SU-DHL-6 (cell line): ENCODE measurements around the gene PHPT1.
"Not testable (repeated sequence)": the region's sequence is repeated elsewhere in the genome, so short reads cannot be mapped to it uniquely, and the experiment has no call there.

Experiments used
- H2AFZ ChIP-seq: fragments of 200-600 bp; sonication (generic); 2 replicates; pipeline ENCODE4 v1.6.1; 2014; ENCODE audit warnings: low read depth, mild to moderate bottlenecking, moderate library complexity, mixed read lengths, antibody characterized with exemption, low read length; ENCODE audit not compliant: severe bottlenecking
- H3F3A ChIP-seq: fragments of 200-600 bp; shearing (Covaris generic); 2 replicates; pipeline ENCODE4 v1.6.0; 2016; ENCODE audit warnings: antibody characterized with exemption, mild to moderate bottlenecking; ENCODE audit not compliant: insufficient read depth
- H3K27ac ChIP-seq: fragments of 200-600 bp; sonication (generic); 2 replicates; pipeline ENCODE4 v1.5.1; 2016; ENCODE audit warnings: low read depth, mild to moderate bottlenecking, low read length, moderate library complexity, mixed read lengths
- H3K27me3 ChIP-seq: fragments of 200-600 bp; sonication (generic), shearing (Covaris generic); 2 replicates; pipeline ENCODE4 v1.6.0; 2014; ENCODE audit warnings: mild to moderate bottlenecking, low read length
- H3K36me3 ChIP-seq: fragments of 200-600 bp; sonication (generic); 2 replicates; pipeline ENCODE4 v1.6.1; 2014; ENCODE audit warnings: mild to moderate bottlenecking, low read length, mixed read lengths
- H3K4me2 ChIP-seq: fragments of 300-600, 200-600 bp; shearing (Covaris generic), sonication (generic); 2 replicates; pipeline ENCODE4 v1.6.0; 2014; ENCODE audit warnings: low read length, low read depth, mild to moderate bottlenecking; ENCODE audit not compliant: poor library complexity, severe bottlenecking
- H3K4me3 ChIP-seq: fragments of 200-600 bp; sonication (generic); 2 replicates; pipeline ENCODE4 v1.5.1; 2014; ENCODE audit warnings: antibody characterized with exemption, low read length, mild to moderate bottlenecking, mixed read lengths; ENCODE audit not compliant: insufficient read depth, poor library complexity, severe bottlenecking
- H3K79me2 ChIP-seq: fragments of 200-600 bp; sonication (generic); 2 replicates; pipeline ENCODE4 v1.6.1; 2014; ENCODE audit warnings: mild to moderate bottlenecking, low read length, moderate library complexity; ENCODE audit not compliant: insufficient read depth
- H3K9ac ChIP-seq: fragments of 200-600 bp; sonication (generic); 2 replicates; pipeline ENCODE4 v1.7.0; 2014; ENCODE audit warnings: mild to moderate bottlenecking, low read length
- H3K9me2 ChIP-seq: fragments of 200-600 bp; sonication (generic); replicated peaks from 2 replicates; pipeline ENCODE4 v1.6.1; 2014; ENCODE audit warnings: low read length; ENCODE audit not compliant: insufficient read depth
- H3K9me3 ChIP-seq: fragments of 200-600 bp; sonication (generic); 2 replicates; pipeline ENCODE4 v1.6.1; 2014; ENCODE audit warnings: low read length, mixed read lengths; ENCODE audit not compliant: insufficient read depth
- H4K20me1 ChIP-seq: fragments of 200-600 bp; sonication (generic); 2 replicates; pipeline ENCODE4 v1.6.1; 2014; ENCODE audit warnings: low read depth, mild to moderate bottlenecking, antibody characterized with exemption, low read length, moderate library complexity, mixed read lengths
- EZH2phosphoT487 ChIP-seq: fragments of 200-600 bp; sonication (generic), shearing (Covaris generic); conservative IDR thresholded peaks from 2 replicates; pipeline ENCODE4 v1.6.1; 2018; ENCODE audit warnings: mild to moderate bottlenecking, antibody characterized with exemption, low read length, moderate library complexity, mixed read lengths
- TF ChIP-seq, protein P1 (sequence below): fragments of 200-600 bp; sonication (generic); IDR thresholded peaks from one replicate; pipeline ENCODE4 v1.5.1; 2017; ENCODE audit warnings: antibody characterized with exemption, mild to moderate bottlenecking, low read length, moderate library complexity; ENCODE audit not compliant: insufficient read depth, poor library complexity, severe bottlenecking

Gene PHPT1

GRCh38 chr9:136831002-136831719 is 18.0 kb upstream of the PHPT1 start:
- Histone ChIP-seq H3K9ac (no peak overlapping the region), H3F3A (no peaks in the 10 kb centered on the region), H4K20me1 (no peaks in the 10 kb centered on the region), H3K79me2 (no peaks in the 10 kb centered on the region), H3K9me3 (no peaks in the 10 kb centered on the region), H2AFZ (no peak overlapping the region), H3K27me3 (no peaks in the 10 kb centered on the region), H3K27ac (no peak overlapping the region), H3K4me2 (no peak overlapping the region), H3K4me3 (no peak overlapping the region), H3K36me3 (no peaks in the 10 kb centered on the region), H3K9me2 (no peaks in the 10 kb centered on the region)
- TF ChIP-seq, protein P1, sequence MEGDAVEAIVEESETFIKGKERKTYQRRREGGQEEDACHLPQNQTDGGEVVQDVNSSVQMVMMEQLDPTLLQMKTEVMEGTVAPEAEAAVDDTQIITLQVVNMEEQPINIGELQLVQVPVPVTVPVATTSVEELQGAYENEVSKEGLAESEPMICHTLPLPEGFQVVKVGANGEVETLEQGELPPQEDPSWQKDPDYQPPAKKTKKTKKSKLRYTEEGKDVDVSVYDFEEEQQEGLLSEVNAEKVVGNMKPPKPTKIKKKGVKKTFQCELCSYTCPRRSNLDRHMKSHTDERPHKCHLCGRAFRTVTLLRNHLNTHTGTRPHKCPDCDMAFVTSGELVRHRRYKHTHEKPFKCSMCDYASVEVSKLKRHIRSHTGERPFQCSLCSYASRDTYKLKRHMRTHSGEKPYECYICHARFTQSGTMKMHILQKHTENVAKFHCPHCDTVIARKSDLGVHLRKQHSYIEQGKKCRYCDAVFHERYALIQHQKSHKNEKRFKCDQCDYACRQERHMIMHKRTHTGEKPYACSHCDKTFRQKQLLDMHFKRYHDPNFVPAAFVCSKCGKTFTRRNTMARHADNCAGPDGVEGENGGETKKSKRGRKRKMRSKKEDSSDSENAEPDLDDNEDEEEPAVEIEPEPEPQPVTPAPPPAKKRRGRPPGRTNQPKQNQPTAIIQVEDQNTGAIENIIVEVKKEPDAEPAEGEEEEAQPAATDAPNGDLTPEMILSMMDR = no peak
- TF ChIP-seq EZH2phosphoT487 = no peak

DNA sequence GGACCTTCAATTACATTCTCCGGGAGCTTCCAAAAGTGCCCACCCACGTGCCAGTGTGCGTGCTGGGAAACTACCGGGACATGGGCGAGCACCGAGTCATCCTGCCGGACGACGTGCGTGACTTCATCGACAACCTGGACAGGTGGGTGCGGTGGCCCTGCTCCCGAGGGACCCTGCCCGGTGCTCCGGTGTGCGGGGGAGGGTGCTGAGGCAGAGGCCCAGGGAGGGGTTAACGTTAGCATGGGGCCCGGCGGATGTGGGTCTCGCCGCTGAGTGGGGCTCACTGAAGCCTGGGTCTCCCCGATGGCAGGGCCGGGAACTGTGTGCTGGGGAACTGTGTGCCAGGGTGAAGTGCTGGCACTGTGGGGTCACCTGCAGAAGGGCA is 17.5 kb upstream of the PHPT1 start:
- Histone ChIP-seq H2AFZ (no peak overlapping the region), H3K36me3 (no peaks in the 10 kb centered on the region), H3K9me2 (no peaks in the 10 kb centered on the region), H3K27ac (no peak overlapping the region), H3K27me3 (no peaks in the 10 kb centered on the region), H4K20me1 (no peaks in the 10 kb centered on the region), H3K79me2 (no peaks in the 10 kb centered on the region), H3K9ac (no peak overlapping the region), H3K4me2 (no peak overlapping the region), H3F3A (no peaks in the 10 kb centered on the region), H3K9me3 (no peaks in the 10 kb centered on the region), H3K4me3 (no peak overlapping the region)
- no peak for TF ChIP-seq EZH2phosphoT487
- TF ChIP-seq, protein P1 = no peak

DNA sequence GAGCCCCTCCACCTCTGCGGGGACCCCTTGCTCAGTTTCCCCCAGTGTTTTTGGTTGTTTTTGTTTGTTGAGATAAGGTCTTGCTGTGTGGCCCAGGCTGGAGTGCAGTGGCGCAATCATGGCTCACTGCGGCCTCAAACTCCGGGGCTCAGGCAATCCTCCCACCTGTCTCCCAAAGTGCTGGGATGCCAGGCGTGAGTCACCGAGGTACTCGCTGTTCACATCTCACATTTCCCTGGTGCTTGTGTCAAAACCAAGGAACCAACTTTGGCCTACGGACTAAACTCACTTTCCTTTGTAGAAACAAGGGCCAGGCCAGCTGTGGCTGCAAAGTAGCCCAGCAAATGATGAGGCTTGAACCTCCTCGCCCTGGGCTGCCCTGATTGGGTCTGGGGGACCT is 16.6 kb upstream of the PHPT1 start:
- no peaks in the 10 kb centered on the region for H3K9me3 ChIP-seq
- no peak overlapping the region for H3K9ac ChIP-seq
- no peak overlapping the region for H3K4me2 ChIP-seq
- no peaks in the 10 kb centered on the region for H4K20me1 ChIP-seq
- H3K79me2 ChIP-seq = no peaks in the 10 kb centered on the region
- TF ChIP-seq EZH2phosphoT487 = no peak
- TF ChIP-seq, protein P1 = no peak
- no peaks in the 10 kb centered on the region for H3K36me3 ChIP-seq
- H3K9me2 ChIP-seq = no peaks in the 10 kb centered on the region
- H3K4me3 ChIP-seq = no peak overlapping the region
- H3F3A ChIP-seq = no peaks in the 10 kb centered on the region
- no peak overlapping the region for H3K27ac ChIP-seq
- H3K27me3 ChIP-seq = no peaks in the 10 kb centered on the region
- no peak overlapping the region for H2AFZ ChIP-seq

DNA sequence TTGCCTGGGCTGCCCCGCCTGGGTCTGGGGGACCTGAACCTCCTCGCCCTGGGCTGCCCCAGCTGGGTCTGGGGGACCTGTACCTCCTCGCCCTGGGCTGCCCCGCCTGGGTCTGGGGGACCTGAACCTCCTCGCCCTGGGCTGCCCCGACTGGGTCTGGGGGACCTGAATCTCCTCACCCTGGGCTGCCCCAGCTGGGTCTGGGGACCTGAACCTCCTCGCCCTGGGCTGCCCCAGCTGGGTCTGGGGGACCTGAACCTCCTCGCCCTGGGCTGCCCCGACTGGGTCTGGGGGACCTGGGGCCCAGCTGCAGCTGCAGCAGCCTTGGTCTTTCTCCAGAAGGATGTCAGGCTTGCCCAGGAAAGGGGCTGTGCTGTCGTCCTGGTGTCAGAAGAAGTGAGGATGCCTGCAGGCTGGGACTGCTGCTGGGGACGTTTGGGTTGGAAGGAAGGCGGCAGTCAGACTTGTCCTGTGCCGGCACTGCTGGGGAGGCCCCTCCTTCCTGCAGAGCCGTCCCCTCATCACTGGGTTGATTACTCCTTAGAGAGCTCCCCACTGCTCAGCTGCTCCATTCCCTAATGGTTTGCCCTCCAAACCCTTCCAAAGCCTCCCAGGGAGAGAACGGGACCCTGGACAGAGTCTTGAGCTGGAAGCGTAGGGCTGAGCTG is 15.7 kb upstream of the PHPT1 start:
- not testable (repeated sequence) for H2AFZ ChIP-seq, H3K36me3 ChIP-seq, H3K27me3 ChIP-seq

More for the DNA sequence above, 15.7 kb upstream of the PHPT1 start:
- H3K4me3 ChIP-seq, H4K20me1 ChIP-seq, H3K9ac ChIP-seq, H3K9me2 ChIP-seq, H3K9me3 ChIP-seq, H3K27ac ChIP-seq, H3K4me2 ChIP-seq, H3K79me2 ChIP-seq, H3F3A ChIP-seq: not testable (repeated sequence)
